Stimulated activated CD4-positive, alpha-beta T cell treated with anti-CD3 and anti-CD28 coated beads, Interleukin-12 subunit alpha, Interleukin-12 subunit beta, amount 100 ng/mL, for 48 hours (primary cell): Measurements from ENCODE around the gene SMAD4.

Source experiments
- DNase-seq, 3 donors: peaks; one replicate each; pipeline ENCODE4 v3.0.0-alpha.2; 2020; ENCODE audit warnings: low read depth in 2 of 3, low spot score in 1 of 3

The SMAD4 gene

GRCh38 chr18:51021226-51021965 lies 8.6 kb upstream of the SMAD4 start:
- DNase-seq = no peak

DNA sequence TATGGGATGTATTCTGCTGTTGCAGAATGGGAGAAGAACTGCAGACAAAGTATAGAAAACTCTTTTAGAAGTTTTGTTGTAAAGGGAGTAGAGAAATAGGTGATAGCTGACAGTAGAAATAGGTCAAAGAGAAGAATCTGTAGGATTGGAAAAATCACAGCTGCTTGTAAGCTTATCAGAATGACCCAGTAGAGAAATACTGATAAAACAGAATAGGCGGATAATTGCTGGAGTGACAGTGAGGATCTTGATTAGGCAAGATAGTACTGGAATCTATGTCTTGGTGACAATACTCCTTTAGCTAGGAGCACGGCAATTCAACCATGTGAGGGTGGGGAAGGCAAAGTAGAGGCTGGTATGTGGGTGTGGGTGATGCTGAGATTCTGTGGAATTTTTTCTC lies 4.5 kb upstream of the SMAD4 start:
- no peak for DNase-seq

DNA sequence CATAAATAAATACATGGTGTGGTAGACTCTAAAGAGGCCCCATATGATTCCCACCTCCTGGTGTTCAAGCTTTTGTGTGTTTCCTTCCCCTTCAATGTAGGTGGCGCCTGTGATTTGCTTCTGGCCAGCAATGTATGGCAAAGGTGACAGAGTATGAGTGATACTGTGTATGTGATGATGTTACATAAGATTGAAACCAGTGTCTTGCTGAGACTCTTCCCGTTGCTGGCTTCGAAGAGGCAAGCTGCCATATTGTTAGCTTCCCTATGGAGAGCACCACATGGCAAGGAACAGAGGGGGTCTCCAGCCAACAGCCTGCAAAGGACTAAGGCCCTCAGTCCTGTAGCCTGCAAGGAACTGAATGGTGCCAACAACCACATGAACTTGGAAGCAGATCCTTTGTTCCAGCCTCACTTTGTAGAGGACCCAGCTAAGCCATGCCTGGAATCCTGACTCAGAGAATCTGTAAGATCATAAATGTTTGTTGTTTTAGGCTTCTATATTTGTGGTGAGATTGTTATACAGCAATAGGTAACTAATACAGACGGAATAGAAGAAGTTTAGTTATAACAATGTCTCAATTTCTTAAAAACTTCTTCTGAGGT lies 1.7 kb upstream of the SMAD4 start:
- DNase-seq = no peak

DNA sequence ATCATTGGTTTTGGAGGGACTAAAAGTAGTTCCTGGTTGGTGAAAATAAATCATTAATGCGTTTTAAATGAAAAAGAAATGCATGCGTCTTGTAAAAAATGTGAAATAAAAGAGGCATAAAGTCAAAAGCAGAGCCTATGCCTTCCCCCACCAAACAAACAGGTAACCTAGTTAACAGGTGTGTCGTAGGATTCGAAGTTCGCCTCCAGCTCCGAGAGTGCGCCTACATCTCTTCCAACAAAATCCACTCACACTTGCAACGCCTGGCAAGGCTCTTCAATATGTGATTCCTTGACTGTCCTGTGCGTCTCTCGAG lies 677 bp upstream of the SMAD4 start:
- no peak for DNase-seq

DNA sequence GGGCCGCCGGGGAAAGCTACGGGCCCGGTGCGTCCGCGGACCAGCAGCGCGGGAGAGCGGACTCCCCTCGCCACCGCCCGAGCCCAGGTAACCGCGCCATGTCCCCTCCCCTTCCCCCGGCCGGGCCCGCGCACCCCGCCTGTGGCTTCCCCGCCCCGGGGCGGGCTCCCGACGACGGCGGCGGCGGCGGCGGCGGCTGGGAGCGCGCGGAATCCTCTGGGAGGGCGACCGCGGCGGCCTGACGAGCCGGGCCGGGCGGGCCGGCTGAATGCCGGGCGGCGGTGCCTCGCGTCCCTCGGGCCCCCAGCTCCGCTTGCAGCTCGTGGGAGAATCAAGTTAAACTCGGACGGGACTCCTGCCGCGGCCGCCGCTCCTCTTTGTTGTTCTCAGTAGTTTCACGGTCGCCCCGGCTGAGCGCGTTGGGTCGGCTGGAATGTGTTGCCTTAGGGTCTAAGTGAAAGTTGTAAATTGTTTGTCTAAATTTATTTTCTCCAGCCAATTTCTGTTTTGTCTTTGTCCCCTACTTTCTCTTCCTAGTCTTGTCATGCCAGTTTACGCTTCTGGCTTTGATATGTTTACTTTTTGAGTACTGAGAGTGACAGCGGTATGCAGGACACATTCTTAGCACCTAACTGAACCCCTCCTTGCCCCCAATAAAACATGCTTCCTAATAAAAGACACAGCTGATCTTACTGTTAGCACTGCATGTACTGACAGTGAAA lies 685 bp downstream of the SMAD4 start:
- peak; percentile 20 to 61 (median 29) for DNase-seq

GRCh38 chr18:51032193-51032592 lies 2.2 kb downstream of the SMAD4 start:
- no peak for DNase-seq

DNA sequence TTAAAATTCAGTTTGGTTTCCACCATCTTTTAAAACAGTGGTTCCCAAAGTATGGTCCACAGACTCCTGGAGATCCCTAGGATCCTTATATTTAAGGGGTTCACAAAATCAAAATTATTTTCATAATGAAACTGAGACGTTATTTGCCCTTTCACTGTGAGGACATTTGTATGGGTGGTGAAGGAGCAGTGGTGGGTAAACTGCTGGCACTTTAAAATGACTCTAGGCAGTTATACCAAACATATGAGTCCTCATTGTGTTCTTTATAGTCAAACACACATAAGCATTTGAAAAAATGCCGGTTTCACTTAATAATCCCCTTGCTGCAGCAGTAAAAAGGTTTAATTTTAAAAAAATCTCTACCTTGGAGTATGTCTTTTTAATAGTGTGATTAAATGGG lies 7.2 kb downstream of the SMAD4 start:
- DNase-seq = no peak

DNA sequence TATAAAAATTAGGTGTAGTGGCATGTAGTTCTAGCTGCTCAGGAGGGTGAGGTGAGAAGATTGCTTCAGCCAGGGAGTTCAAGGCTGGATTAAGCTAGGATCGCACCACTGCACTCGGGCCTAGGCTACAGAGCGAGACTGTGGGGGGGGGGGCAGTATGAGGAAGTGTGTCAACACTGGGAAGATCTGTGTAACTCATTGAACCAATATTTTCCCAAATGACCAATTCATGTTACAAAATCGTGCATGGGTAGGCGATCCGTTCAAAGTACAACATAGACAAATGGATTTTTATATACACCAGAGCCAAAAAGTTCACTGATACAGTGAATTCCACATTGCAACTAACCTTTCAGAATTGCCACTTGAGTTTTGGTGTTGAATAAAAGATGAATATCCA lies 8.1 kb downstream of the SMAD4 start:
- no peak for DNase-seq

- DNase-seq = no peak
Observed at GRCh38 chr18:51039138-51040112, 9.4 kb downstream of the SMAD4 start.

DNA sequence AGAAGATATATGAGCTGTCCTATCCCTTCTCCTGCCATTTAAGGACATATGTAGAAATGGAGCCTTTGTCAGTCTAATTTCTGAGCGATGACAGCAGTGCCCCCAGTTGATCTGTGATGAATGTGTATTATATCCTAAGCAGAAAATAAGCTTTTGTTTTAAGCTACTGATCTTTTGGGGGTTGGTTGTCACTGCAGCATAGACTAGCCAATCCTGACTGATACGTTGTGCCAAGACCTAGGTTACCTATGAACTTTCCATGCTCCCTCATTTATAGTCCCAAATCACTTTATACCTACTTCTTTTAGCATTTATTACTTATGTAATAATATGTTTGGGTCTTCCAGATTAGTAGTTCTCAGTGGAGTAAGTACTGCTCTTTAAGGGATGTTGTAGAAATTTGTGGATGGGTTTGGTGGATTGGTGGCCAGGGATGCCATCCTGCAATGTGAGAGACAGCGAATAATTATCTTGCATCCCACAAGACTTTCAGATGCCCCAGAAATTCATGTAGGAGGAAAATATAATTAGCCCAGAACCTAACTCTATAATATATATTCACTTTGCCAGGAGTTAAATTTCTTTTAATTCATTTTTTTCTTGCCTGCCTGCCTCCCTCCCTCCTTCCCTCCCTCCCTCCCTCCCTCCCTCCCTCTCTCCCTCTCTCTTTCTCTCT lies 11.8 kb downstream of the SMAD4 start:
- DNase-seq = no peak

DNA sequence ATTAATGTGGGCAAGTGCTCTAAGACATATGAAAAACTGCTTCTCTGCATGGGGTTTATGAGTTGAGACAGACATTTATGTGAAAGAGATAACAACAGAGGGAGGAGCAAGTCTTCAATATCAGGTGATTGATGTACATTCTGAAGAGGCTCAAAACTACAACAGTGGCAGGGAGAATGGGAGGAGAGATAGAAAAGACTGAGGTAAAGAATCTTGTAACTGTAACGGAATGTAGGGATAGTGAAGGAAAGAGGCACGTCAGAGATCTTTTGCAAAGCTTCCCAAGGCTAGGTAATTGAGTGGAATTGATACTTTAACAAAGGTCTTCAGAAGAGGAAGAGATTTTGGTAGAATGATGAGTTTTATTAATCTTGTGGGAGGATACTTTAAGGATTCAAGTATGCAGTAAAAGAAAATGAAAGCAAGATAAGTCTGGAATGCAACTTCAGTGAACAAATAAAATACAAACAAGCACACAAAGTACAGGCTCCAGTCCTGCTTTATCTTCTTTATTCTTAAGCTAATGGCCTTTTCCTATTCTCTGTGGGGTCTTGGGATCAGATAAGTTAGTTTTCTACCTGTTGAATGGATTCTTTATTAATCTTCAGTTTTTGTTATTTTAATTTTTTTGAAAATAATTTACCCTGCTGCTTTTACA lies 15.0 kb downstream of the SMAD4 start:
- no peak for DNase-seq

DNA sequence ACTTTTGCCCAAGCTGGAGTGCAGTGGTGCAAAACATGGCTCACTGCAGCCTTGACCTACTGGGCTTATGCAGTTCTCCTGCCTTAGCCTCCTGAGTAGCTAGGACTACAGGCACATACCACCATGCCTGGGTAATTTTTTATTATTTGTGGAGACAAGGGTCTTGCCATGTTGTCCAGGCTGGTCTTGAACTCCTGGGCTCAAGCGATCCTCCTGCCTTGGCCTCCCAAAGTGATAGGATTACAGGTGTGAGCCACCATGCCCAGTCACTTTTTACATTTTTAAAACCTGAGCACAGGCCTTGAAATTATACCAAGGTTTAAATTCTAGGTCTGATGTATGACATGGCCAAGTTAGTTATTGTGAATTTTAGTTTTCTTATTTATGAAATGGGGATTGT lies 18.2 kb downstream of the SMAD4 start:
- no peak for DNase-seq

DNA sequence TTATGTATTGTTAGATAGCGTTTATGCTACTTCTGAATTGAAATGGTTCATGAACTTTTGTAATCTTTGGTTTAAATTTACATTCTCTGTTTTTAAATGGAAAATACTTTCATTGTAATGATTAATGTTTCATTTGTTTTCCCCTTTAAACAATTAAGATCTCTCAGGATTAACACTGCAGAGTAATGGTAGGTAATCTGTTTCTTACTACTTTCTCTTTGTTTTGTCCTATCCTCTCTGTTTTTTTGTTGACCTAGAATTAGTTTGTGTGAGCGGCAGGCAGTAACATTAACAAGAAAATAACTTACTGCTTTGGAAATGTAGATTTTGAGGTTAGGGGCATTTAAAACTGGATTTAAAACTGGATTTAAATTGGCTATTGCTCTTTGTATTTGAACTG lies 19.1 kb downstream of the SMAD4 start:
- no peak for DNase-seq

DNA sequence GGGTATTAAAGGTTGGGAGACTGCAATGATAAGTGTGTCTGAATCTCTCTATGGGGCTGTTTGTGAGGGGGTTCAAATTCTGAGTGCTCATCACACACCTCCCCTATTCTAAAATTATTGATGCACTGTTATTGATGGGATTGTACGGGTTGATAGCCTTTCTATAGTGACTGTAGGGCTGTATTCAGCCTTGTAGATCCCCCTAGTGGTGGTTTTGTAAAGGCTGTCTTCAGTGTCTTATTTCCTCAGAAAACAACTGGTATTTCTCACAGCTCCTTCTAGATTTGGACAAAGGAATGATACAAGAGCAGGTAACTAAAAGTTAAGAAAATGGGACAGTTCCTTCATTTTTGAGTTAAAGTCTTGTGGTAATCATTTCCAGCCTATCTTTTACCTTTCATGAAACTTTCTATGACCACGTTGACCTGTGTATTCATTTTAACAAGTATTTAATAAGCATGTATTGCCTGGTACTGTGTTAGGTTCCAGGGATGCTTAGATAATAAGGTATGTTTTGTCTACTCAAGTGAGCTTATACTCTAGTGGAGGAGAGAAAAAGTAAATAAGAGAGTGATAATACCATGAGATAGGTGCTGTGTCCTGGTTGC lies 21.2 kb downstream of the SMAD4 start:
- DNase-seq = no peak

GRCh38 chr18:51053814-51054213 lies 23.8 kb downstream of the SMAD4 start:
- no peak for DNase-seq

DNA sequence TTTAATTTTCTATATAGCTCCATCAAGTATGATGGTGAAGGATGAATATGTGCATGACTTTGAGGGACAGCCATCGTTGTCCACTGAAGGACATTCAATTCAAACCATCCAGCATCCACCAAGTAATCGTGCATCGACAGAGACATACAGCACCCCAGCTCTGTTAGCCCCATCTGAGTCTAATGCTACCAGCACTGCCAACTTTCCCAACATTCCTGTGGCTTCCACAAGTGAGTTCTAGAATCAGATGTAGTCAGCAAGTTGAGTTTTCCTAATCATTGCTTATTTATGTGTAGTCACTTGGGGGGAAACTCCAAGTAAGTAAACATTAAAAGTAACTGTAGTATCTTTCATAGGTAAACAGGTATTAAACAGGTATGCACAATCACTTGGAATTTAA lies 24.8 kb downstream of the SMAD4 start:
- no peak for DNase-seq

- DNase-seq = no peak
Observed at GRCh38 chr18:51059969-51060368, 30.0 kb downstream of the SMAD4 start.

GRCh38 chr18:51064256-51064655 lies 34.2 kb downstream of the SMAD4 start:
- no peak for DNase-seq

- no peak for DNase-seq
Observed at GRCh38 chr18:51066273-51066672, 36.3 kb downstream of the SMAD4 start.

GRCh38 chr18:51068105-51068504 lies 38.1 kb downstream of the SMAD4 start:
- DNase-seq = no peak
